Dermis blood vessel endothelial cell (primary cell): ENCODE measurements around the gene FAM241A. TPM values are rescaled to one million over a fixed set of nuclear protein-coding genes. Genes with fewer than 3 reads are reported as not detected.
"Not testable (repeated sequence)": the region's sequence is repeated elsewhere in the genome, so short reads cannot be mapped to it uniquely, and the experiment has no call there.

Source experiments
- DNase-seq: peaks from one replicate; pipeline ENCODE4 v3.0.0; 2010
- total RNA-seq: library from RNA; depleted of rRNA; stranded (reverse); fragments of >200 nt; gene quantifications from 2 replicates; pipeline ENCODE4 v1.2.3, GENCODE V29; 2014

FAM241A gene
- total RNA-seq, 1 donor from 2014 or later, result 20.3 TPM

DNA sequence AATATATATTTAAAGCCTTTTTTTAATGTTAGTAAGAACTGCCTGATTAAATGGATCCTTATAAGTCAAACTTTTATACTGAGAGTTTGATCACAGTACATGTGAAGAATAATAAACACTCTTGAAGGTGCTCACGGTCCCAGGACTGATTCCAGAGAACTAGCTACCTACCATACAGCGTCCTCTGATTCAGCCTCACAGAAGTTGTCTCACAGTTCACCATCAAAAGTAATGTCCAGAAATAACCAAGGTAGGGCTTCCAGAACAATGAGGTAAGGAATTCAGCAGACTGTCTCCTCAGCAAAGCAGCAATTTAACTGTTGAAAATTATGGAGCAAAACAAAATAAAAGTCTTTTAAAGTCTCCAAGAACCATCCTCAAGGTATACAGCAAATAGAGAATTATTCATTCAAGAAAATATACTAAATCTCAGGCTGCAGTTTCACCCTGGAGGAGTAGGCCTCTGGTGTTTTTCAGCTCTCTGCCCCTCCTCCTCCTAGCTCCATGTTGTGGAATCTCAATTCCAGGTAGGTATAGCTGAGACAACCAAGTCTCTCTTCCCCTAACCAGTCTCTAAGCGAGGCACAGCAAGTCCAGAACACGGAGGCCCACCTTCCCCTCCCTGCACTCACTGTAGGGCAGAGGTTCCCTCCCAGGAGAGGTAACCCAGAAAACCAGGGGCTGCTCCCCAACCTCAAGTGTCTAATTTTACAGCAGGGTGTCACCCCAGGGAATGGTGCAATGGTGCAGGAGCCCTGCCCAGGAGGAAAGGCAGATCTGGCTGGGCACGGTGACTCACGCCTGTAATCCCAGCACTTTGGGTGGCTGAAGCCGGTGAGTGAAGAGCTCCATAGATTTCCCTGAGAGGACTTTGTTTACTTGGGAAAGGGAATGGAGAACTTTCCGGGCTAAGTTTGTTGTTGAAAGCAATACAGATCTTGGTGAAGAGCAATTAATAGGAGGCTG, 28.6 kb downstream of the FAM241A start:
- DNase-seq, result no peak

GRCh38 chr4:112175840-112176239, 30.6 kb downstream of the FAM241A start:
- DNase-seq, result no peak

- no peak for DNase-seq
Measured at GRCh38 chr4:112176596-112176995, 31.3 kb downstream of the FAM241A start.

- not testable (repeated sequence) for DNase-seq
Measured at GRCh38 chr4:112178741-112179140, 33.5 kb downstream of the FAM241A start.

- DNase-seq, result no peak
Measured at GRCh38 chr4:112181358-112182000, 36.2 kb downstream of the FAM241A start.

DNA sequence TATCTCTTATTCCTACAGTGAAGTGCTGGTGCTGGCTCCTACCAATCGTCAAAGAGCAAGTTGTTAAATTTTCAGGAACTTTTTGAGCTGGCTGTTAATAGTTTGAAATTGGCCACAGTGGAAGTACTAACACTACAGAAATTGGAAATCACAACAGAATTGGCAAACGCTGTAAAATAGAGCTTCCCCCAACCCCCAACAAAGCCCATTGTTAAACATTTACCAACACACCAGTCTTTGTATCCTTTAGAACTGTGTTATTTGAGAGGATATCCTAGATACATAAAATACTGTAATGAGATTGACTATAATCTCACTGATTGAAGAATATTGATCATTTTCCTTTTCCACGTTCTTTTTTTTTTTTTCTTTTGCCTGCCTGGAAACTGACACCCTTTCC, 37.4 kb downstream of the FAM241A start:
- no peak for DNase-seq

DNA sequence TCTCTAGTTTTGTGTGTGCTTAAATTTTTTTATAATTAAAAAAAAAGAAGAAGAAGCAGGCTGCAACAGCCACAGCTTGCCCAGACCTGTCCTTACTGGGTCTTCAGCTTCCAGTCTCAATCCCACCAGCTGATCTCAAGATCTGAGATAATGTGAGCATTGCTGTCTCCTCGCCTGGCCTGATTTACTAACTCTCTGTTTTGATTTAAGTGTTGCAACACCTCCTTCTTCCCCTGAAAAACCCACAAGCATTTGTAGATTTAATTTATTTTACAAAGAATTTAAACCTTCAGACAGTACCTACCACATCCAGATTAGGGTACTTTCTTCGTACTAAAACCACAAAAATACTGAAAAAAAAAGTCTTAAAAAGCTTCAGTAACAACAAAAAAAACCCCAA, 38.0 kb downstream of the FAM241A start:
- no peak for DNase-seq

- no peak for DNase-seq
Measured at GRCh38 chr4:112184438-112184837, 39.2 kb downstream of the FAM241A start.

DNA sequence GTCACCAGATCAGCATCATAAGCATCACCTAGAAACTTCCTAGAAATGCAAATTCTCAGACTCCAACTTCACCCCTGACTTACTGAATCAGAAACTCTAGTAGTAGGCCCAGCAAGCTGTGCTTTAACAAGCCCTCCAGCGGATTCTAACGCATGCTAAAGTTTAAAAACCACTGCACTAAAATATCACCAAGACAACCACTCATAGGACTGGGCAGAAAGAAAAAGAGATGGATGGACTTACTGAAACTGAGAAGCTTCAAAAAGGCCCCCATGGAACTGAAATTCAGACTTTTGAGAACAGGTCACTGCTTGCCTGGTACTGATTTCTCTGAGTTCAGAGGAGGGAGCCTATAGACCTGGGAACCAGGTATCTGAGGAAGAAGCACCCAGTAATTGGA, 40.1 kb downstream of the FAM241A start:
- DNase-seq, result no peak

DNA sequence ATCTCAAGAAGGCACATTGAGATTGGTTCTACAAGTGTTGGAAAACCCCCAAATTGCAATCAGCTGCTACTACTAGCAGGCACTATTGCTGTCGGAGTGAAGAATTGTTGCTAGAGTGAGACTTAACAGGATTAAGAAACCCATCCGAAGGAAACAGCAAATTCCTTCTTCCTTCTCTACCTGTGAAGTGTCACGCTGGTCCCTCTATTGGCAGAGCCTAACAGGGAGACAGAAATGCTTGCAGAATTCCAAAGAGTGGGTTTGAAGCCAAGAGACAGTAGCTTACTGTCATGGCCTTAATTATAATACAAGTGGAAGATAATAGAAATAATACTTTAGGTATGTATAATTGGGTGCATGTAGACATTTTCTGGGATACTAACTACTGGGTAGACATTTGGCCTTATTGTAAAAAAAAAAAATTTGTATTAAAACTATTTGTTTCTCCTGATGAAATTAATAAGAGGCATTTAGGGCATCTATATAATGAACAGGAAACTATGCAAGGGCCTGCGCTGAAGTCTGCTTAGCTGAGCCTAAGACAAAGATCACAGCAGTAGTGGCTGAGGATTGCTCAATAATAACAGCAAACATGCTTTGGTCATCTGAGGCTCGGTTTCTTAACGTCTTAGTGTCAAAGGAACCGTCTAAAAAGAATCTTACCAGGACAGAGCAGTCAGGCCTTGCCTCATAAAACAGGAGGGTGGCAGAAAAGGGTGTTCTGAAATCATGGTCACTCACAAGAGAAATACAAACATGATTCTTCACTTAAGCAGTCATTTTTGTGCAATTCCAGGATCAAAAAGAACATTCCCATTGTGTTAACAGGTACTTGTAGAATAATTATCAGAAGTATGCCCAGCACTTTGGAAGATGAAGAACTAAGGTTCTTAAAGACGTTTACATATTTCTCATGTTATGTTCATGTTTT, 40.8 kb downstream of the FAM241A start:
- no peak for DNase-seq

GRCh38 chr4:112189754-112190153, 44.5 kb downstream of the FAM241A start:
- DNase-seq, result peak; percentile 37

DNA sequence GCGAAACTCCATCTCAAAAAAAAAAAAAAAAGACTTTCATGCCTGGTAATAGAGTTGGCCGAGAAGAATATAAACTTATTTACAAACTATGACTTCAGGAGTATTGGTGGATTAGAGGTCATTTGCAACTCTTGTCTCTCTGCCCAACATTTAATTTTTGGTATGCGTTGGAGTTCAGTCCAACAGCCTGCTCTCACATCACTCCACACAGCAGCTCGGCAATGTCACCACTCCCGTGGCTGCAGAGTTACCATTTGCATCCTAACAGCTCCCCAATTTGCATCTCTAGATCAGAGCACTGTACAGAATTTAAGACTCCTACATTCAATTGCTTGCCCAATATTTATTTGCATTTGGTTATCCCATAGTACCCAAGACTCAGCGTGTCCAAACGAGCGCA, 45.4 kb downstream of the FAM241A start:
- no peak for DNase-seq

GRCh38 chr4:112196461-112196860, 51.2 kb downstream of the FAM241A start:
- DNase-seq, result no peak

- no peak for DNase-seq
Measured at GRCh38 chr4:112199041-112199440, 53.8 kb downstream of the FAM241A start.

- no peak for DNase-seq
Measured at GRCh38 chr4:112201915-112202505, 56.8 kb downstream of the FAM241A start.

DNA sequence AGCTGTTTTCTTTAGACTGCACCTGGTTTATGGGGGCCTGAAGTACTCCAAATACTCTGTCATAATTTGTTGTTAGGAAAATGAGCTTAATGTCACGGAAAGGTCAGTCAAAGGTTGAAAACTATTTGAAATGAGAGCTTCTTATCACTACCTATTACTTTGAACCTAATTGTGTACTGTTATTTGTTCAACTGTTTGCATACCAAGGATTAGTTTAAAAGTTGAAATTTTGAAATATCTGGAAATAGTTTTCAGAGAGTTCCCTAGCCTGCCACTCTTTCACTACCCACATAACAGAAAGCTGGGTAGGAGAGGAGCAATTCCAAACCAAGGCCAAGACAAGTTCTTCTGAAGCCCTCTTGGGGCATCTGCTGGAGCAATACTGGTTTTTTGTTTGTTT, 58.3 kb downstream of the FAM241A start:
- DNase-seq, result no peak

DNA sequence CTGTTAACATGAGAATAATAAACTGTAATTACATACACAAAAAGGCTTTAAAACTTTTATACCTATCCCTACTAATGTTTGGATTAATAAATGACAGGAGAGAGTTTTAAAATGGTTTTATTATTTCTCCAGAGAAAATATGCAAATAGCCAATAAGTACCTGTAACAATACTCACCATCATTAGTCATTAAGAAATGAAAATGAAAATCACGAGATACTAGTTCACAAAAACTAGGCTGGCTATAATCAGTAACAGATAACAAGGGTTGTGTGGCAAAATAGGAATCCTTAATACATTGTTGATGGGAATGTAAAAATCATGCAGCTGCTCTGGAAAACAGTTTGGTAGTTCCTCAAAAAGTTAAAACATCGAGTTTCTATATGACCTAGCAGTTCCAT, 61.2 kb downstream of the FAM241A start:
- DNase-seq, result no peak

GRCh38 chr4:112208137-112209095, 63.2 kb downstream of the FAM241A start:
- DNase-seq, result not testable (repeated sequence)

- no peak for DNase-seq
Measured at GRCh38 chr4:112210777-112211176, 65.5 kb downstream of the FAM241A start.

DNA sequence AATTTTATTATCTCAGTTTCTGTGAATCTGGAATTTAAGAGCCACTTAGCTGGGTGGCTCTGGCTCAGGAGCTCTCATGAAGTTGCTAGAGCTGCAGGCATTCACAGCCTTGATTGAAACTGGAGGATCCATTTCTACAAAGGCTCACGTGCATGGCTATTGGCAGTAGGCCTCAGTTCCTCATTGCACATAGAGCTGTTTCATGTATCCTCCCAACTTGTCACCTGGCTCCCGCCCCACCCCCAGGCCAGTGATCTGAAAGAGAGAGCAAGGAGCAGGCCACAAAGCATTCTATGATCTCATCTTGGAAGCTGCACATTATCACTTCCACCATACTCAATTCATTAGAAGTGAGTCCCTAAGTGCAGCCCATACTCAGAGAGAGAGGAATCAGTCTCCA, 67.8 kb downstream of the FAM241A start:
- no peak for DNase-seq

DNA sequence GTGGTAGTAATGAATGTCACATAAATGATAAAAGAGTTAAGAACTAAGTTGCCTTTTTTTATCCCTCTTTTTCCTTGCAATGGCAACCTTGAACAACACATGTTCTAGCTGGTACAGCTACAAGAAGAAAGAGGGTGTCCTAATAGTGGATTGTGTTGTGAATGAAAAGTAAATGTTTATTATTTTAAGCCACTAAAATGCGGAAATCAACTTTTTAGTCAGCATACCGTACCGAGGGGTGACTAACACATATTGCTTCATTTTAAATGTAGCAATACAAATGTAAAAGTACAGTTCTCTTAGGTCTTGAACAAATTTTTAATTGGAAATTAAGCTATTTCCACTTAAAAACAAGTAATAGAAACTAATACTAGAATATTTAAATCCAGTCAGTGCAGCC, 68.6 kb downstream of the FAM241A start:
- DNase-seq, result peak; percentile 42
